AG04450 (cell line): ENCODE results near the gene TANC1. TPM values are rescaled to one million over a fixed set of nuclear protein-coding genes. Genes with fewer than 3 reads are reported as not detected.

ENCODE experiments used
- CTCF ChIA-PET: fragments of 300-600, 350-600 bp; formaldehyde crosslinking; extraction: SDS; loops from one replicate; lab custom pipeline; 2022; ENCODE audit warnings: antibody characterized with exemption, inconsistent platforms; lab: Charles Lee
- POLR2A ChIA-PET: fragments of 350-600 bp; formaldehyde crosslinking; extraction: SDS; loops from one replicate; lab custom pipeline; 2021; ENCODE audit warnings: antibody characterized with exemption, inconsistent platforms; lab: Yijun Ruan, JAX
- DNase-seq: peaks from one replicate; pipeline ENCODE4 v3.0.0-alpha.2; 2011; ENCODE audit warnings: low read depth, low spot score
- H3K27ac ChIP-seq: one replicate; pipeline ENCODE4 v1.5.1; 2012; ENCODE audit warnings: low read depth, low read length, control low read depth
- H3K27me3 ChIP-seq: one replicate; pipeline ENCODE4 v1.6.0; 2012; ENCODE audit warnings: low read length; ENCODE audit not compliant: control insufficient read depth, insufficient read depth
- H3K4me3 ChIP-seq: 2 replicates; pipeline ENCODE4 v1.5.1; 2011; ENCODE audit warnings: mild to moderate bottlenecking, low read depth, low read length, control low read depth
- H3K9me3 ChIP-seq: 2 replicates; pipeline ENCODE4 v1.5.1; 2012; ENCODE audit warnings: low read length; ENCODE audit not compliant: control insufficient read depth, insufficient read depth
- CTCF ChIP-seq: IDR thresholded peaks from 2 replicates; pipeline ENCODE4 v1.5.1; 2011; ENCODE audit warnings: low read depth, low read length, control low read depth, inconsistent platforms
- polyA plus RNA-seq: library from polyadenylated mRNA; depleted of rRNA; stranded (reverse); fragments of >200 nt; gene quantifications from 2 replicates; pipeline ENCODE4 v1.2.3, GENCODE V29; 2011

Gene TANC1
- polyA plus RNA-seq, 1 experiment = 28.0 TPM

- no peaks in the 10 kb centered on the region for H3K27me3 ChIP-seq
- no peaks in the 10 kb centered on the region for H3K9me3 ChIP-seq
- no peak for DNase-seq
- ChIA-PET CTCF (no interaction called here), POLR2A (no interaction called here)
- no peak overlapping the region for H3K4me3 ChIP-seq
- H3K27ac ChIP-seq = no peak overlapping the region
- TF ChIP-seq CTCF = no peak
Measured at GRCh38 chr2:159156834-159157233, 188.4 kb downstream of the TANC1 start.

- H3K9me3 ChIP-seq = no peaks in the 10 kb centered on the region
- H3K27me3 ChIP-seq = no peaks in the 10 kb centered on the region
- no peak overlapping the region for H3K4me3 ChIP-seq
- CTCF ChIA-PET = interaction anchor here (1.1 kb wide), 1 partner anchor 11 kb away, joined by 3 read pairs; no protein-coding TSS in a partner anchor
- POLR2A ChIA-PET = no interaction called here
- no peak for DNase-seq
- no peak for TF ChIP-seq CTCF
- no peak overlapping the region for H3K27ac ChIP-seq
Measured at GRCh38 chr2:159157361-159158209, 189.1 kb downstream of the TANC1 start.

GRCh38 chr2:159160412-159160811, 192.0 kb downstream of the TANC1 start:
- DNase-seq = no peak
- no peak overlapping the region for H3K27ac ChIP-seq
- H3K9me3 ChIP-seq = no peaks in the 10 kb centered on the region
- POLR2A ChIA-PET = no interaction called here
- no peak for TF ChIP-seq CTCF
- no peak overlapping the region for H3K4me3 ChIP-seq
- CTCF ChIA-PET = interaction anchor here (1.3 kb wide), 1 partner anchor 9 kb away, joined by 4 read pairs; no protein-coding TSS in a partner anchor
- H3K27me3 ChIP-seq = no peaks in the 10 kb centered on the region

GRCh38 chr2:159160954-159161353, 192.5 kb downstream of the TANC1 start:
- no peak for TF ChIP-seq CTCF
- DNase-seq = no peak
- Histone ChIP-seq H3K27ac (no peak overlapping the region), H3K9me3 (no peaks in the 10 kb centered on the region), H3K4me3 (no peak overlapping the region), H3K27me3 (no peaks in the 10 kb centered on the region)
- ChIA-PET CTCF (interaction anchor here (1.3 kb wide), 1 partner anchor 10 kb away, joined by 4 read pairs; no protein-coding TSS in a partner anchor), POLR2A (no interaction called here)

- ChIA-PET POLR2A (no interaction called here), CTCF (interaction anchor here (1.9 kb wide), 1 partner anchor 10 kb away, joined by 5 read pairs; no protein-coding TSS in a partner anchor)
- H3K27ac ChIP-seq = no peak overlapping the region
- H3K27me3 ChIP-seq = no peaks in the 10 kb centered on the region
- no peak for TF ChIP-seq CTCF
- H3K4me3 ChIP-seq = no peak overlapping the region
- no peaks in the 10 kb centered on the region for H3K9me3 ChIP-seq
- no peak for DNase-seq
Measured at GRCh38 chr2:159163930-159164329, 195.5 kb downstream of the TANC1 start.
